GM12801 (cell line): ENCODE data around the gene LAMA3.

Source experiments
- CTCF ChIP-seq: IDR thresholded peaks from one replicate; pipeline ENCODE4 v1.5.1; 2011; ENCODE audit warnings: control low read depth; ENCODE audit not compliant: insufficient read length; ENCODE audit errors: extremely low read depth

LAMA3 gene

GRCh38 chr18:24002479-24002878 lies 313.2 kb downstream of the LAMA3 start:
- TF ChIP-seq CTCF = no peak

GRCh38 chr18:24003288-24003687 lies 314.0 kb downstream of the LAMA3 start:
- TF ChIP-seq CTCF = no peak

- TF ChIP-seq CTCF = no peak
Measured at GRCh38 chr18:24003903-24004640, 314.8 kb downstream of the LAMA3 start.
